NB4 (cell line): ENCODE data around the gene ME3.

ENCODE experiments used
- POLR2A ChIP-seq: IDR thresholded peaks from 2 replicates; pipeline ENCODE4 v1.6.1; 2011; ENCODE audit warnings: mild to moderate bottlenecking; ENCODE audit not compliant: insufficient read length; ENCODE audit errors: extremely low read depth
- TF ChIP-seq, protein P1 (sequence below): IDR thresholded peaks from one replicate; pipeline ENCODE4 v1.5.1; 2012; ENCODE audit warnings: low read depth, low read length
- TF ChIP-seq, protein P2 (sequence below): IDR thresholded peaks from 2 replicates; pipeline ENCODE4 v1.6.1; 2011; ENCODE audit warnings: low read depth, low read length

DNA sequence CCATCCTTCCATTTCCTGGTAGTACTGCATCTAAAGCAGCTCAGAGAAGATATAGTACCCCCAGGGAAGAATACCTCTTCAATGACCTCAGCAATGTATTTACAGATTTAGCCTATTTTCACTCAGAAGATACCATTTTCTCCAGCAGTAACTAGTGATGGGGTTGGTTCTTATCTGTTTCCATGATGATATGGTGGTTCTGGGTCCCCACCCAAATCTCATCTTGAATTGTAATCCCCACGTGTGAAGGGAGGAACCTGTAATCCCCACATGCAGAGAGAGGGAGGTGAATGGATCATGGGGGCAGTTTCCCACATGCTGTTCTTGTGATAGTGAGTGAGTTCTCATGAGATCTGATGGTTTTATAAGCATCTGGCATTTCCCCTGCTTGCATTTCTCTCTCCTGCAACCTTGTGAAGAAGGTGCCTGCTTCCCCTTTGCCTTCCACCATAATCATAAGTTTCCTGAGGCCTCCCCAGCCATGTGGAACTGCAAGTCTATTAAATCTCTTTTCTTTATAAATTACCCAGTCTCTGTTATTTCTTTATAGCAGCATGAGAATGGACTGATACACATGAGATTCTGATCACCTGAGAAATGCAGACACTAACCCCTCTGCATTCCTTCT is 158.6 kb downstream of the ME3 start:
- TF ChIP-seq, protein P1, sequence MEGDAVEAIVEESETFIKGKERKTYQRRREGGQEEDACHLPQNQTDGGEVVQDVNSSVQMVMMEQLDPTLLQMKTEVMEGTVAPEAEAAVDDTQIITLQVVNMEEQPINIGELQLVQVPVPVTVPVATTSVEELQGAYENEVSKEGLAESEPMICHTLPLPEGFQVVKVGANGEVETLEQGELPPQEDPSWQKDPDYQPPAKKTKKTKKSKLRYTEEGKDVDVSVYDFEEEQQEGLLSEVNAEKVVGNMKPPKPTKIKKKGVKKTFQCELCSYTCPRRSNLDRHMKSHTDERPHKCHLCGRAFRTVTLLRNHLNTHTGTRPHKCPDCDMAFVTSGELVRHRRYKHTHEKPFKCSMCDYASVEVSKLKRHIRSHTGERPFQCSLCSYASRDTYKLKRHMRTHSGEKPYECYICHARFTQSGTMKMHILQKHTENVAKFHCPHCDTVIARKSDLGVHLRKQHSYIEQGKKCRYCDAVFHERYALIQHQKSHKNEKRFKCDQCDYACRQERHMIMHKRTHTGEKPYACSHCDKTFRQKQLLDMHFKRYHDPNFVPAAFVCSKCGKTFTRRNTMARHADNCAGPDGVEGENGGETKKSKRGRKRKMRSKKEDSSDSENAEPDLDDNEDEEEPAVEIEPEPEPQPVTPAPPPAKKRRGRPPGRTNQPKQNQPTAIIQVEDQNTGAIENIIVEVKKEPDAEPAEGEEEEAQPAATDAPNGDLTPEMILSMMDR: no peak
- no peak for TF ChIP-seq POLR2A
- TF ChIP-seq, protein P2, sequence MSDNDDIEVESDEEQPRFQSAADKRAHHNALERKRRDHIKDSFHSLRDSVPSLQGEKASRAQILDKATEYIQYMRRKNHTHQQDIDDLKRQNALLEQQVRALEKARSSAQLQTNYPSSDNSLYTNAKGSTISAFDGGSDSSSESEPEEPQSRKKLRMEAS: no peak
